ENCODE data around the gene ECI1.

ECI1 gene

DNA sequence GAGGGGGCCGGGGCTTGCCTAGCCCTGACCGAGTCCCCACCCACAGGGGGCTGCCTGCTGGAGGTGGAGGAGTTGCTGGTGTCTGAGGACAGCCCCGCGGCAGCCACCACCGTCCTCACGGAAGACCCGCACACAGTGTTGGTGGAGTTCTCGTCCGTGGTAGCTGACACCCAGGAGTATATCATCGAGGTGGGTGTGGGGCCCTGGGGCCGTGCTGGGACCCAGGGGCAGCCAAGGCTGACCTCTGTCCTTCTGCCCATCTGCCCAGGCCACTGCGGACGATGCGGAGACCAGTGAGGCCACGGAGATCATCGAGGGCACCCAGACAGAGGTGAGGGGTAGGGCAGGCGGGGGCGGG lies 16.6 kb downstream of the ECI1 start:
- DNase-seq (ENCODE audit: low read depth in 1 of 2, low spot score in 1 of 2): no peak

DNA sequence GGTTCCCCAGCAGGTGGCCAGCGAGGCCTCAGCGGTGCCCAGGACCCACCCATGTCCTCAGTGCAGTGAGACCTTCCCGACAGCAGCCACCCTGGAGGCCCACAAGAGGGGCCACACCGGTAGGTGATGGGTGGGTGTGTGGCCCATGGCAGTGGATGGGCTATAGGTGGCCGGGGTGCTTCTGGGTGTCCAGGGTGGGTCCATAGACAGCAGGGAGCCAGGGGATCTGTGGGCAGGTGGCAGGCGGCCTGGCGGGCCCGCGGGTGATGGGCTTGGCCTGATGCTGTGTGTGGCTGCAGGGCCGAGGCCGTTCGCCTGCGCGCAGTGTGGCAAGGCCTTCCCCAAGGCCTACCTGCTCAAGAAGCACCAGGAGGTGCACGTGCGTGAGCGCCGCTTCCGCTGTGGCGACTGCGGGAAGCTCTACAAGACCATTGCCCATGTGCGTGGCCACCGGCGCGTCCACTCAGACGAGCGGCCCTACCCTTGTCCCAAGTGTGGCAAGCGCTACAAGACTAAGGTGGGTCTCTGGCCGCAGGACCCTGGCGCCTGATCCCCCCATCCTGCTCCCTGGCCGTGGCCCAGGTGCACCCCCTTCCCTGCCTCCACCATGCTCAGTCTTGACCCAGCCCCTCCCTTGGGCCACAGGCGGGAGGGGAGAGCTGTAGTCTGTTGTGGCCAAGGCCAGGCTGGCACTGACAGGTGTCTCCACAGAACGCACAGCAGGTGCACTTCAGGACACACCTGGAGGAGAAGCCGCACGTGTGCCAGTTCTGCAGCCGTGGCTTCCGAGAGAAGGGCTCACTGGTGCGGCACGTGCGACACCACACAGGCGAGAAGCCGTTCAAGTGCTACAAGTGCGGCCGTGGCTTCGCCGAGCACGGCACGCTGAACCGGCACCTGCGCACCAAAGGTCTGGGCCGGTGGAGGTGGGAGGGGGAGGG lies 17.2 kb downstream of the ECI1 start:
- DNase-seq (ENCODE audit: low read depth in 1 of 2, low spot score in 1 of 2): no peak

DNA sequence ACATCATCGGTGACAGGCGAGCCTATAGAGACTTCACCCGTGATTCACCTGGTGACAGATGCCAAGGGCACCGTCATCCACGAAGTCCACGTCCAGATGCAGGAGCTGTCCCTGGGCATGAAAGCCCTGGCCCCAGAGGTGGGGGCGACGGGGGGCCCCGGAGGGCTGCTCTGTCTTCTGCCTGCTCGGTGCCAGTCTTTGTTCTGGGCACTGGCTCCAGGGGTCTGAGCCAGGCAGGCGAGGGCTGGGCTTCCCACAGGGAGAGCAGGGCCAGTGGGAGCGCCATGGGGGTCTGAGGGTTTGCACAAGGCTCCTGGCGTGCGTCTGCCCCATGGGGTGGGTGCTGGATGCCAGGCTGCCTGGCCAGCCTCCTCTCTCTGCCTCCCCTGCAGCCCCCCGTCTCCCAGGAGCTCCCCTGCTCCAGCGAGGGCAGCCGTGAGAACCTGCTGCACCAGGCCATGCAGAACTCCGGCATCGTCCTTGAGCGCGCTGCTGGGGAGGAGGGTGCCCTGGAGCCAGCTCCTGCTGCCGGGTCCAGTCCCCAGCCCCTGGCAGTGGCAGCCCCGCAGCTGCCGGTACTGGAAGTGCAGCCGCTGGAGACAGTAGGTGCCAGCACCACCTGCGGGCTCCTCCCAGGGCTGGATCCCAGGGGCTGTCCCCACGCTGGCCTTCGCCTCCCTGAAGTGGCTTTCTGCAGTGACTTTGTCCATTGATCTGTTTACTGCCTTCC lies 18.2 kb downstream of the ECI1 start:
- DNase-seq (ENCODE audit: low read depth in 1 of 2, low spot score in 1 of 2): no peak

DNA sequence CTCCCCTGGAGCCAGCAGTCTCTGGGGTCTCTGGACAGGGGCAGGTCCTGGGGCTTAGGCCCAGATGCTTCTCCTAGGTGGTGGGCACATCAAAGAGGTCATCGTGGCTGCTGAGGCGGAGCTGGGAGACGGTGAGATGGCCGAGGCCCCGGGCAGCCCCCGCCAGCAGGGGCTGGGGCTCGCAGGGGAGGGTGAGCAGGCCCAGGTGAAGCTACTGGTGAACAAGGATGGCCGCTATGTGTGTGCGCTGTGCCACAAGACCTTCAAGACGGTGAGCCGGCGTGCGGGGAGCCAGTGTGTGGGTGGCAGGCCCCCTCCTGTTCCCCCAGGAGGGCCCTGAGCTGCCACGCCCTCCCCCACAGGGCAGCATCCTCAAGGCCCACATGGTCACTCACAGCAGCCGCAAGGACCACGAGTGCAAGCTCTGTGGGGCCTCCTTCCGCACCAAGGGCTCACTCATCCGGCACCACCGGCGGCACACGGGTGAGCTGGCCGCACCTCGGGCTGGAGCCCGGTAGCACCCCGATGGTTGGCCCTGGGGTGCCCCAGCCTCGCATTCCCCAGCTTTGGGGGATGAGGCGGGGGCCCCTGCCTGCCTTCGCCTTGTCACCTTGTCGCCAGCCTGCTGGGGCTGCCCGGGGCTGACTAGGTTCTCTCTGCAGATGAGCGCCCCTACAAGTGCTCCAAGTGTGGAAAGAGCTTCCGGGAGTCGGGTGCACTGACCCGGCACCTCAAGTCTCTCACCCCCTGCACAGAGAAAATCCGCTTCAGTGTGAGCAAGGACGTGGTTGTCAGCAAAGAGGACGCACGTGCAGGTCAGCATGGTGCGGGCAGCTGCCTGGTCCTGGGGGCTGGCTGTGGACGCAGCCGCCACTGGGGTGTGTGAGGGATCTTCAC lies 19.0 kb downstream of the ECI1 start:
- DNase-seq (ENCODE audit: low read depth in 1 of 2, low spot score in 1 of 2): no peak

DNA sequence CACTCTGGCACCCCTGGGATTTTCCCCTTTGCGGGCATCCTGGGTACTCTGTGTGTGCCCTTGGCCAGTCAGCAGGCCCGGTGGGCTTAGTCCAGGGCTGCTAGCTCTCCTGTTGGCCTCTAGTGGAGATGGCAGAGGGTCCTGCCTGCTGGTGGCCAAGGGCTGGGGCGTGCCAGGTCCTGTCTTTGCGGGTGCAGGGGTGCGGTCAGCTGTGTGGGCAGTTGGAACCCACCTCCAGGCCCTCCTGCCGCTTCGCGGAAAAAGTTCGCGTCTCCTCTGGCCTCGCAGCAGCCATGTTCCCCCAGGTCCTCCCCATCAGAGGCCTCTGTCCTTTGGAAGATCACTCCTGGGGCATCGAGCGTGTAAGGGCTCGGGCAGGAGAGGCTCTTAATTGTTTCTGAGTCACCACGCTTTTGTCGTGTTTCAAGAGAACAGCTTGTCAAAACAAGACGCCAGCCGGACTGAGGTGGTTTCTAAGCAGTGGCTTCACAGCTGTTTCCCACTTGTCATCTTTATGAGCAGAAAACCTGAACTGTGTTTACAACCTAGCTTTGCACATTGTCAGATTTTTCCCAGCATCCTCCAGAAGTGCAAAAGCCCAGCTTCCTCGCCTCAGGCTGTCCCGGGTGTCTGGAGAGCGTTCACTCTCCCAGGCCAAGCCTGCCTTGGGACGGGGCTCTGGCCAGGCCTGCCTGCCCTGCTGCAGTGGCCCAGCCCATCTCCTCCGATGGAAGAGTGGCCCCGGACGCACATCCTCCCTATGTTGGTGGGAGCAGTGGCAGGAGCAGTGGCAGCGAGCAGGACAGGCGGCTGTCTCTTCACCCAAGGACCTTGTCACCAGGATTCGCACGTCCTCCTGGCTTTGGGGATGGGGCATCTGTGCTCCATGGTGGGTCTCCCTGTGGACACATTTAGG lies 20.1 kb downstream of the ECI1 start:
- no peak for DNase-seq (ENCODE audit: low read depth in 1 of 2, low spot score in 1 of 2)

DNA sequence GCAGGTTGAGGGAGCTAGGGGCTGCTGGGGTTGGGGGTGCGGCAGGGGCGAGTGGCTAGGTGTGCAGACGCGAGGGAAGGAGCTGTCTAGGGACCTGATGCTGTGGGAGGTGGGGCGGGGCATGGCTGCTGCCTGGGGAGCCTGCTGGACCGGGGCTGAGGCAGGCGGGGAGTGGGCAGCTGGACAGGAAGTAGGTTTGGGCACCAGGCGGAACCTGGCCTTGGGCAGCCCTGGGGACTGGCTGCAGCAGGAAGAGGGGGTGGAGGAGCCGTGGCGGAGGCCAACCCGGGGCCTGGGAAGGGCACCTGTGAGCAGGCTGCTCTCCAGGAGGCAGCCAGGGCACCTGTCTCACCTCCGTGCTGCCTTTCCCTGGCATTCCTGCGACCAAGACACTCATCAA lies 21.0 kb downstream of the ECI1 start:
- no peak for DNase-seq (ENCODE audit: low read depth in 1 of 2, low spot score in 1 of 2)

DNA sequence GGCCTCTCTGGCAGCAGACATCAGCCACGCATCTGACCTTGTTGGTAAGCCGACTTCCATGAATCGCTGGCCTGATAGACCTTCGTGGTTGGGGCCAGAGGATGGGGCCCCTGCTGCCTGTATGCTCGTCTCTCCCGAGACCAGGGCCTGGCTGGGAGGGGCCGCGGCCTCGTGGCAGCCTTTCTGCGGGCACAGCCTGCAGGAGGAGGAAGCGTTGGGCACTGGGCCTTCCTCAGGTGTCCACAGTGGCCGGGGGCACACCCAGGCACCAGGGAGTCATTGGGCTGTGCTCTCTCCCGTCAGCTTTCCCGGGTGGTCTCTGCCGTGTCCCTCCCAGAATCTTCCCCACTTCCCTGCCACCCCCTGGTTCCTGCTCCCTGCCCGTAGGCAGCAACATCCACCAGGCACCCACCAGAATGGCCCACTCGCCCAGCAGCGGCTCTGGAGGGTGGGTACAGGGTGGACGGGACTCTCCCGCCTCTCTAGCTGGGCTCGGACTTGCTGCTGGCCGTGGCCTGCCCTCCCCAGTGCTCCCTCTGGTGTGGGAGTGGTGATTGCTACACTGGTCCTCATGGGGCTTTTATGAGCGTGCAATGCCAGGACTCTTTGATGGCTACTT lies 21.6 kb downstream of the ECI1 start:
- no peak for DNase-seq (ENCODE audit: low read depth in 1 of 2, low spot score in 1 of 2)

DNA sequence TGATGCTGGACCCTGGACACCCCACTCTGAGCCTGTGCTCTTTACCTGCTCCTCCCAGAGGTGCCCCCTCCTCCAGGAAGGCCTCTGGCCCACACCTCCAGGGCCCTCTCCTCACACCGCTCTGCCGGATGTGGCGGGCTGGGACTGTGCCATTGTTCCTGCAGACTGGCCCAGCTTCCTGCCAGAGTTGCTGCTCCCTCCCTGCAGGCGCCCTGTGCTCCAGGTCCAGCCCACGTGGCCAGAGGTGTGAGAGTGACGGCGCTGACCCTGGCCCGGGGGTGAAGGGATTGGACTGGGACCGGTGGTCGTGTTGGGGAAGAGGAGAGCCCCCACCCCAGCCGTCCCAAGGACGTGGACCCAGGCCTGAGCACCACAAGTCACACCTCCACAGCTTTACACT lies 22.3 kb downstream of the ECI1 start:
- DNase-seq (ENCODE audit: low read depth in 1 of 2, low spot score in 1 of 2): no peak

DNA sequence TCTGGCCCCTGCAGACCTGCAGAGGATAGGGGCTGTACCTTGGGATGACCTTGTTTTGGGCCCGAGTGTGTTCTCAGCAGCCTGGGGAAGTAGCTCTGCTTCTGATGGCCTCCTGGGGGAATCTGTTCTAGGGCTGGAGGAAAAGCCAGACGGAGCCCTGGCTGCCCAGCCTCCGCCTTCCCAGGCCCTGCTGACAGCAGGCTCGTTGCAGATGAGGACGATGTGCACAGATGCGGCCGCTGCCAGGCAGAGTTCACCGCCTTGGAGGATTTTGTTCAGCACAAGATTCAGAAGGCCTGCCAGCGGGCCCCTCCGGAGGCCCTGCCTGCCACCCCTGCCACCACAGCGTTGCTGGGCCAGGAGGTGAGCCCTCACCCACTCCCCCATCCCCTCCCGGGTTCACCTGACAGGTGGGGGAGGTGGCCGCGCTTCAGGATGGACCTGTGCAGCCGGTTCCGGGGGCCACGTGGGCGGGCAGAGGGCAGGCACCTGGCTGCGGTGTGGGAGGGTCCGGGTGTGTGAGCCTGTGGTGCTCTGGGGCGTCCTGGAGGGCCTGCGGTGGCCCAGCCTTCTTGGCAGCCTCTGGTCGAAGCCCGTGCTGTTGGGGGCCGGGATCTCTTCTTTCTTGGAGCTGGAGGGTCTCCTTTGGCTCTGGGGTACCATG lies 23.1 kb downstream of the ECI1 start:
- DNase-seq (ENCODE audit: low read depth in 1 of 2, low spot score in 1 of 2): no peak

DNA sequence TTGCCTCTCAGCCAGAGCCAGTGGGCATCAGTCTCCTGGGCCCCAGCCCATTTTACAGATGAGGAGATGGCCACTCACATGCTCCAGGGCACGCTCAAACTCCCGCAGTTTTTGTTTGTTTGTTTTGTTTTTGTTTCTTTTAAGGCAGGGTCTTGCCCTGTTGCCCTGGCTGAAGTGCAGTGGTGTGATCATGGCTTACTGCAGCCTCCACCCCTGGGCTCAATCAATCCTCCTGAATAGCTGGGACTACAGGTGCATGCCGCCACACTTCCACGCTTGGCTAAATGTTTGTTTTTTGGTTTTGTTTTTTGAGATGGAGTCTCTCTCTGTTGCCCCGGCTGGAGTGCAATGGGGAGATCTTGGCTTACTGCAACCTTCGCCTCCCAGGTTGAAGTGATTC lies 24.5 kb downstream of the ECI1 start:
- no peak for DNase-seq (ENCODE audit: low read depth in 1 of 2, low spot score in 1 of 2)

DNA sequence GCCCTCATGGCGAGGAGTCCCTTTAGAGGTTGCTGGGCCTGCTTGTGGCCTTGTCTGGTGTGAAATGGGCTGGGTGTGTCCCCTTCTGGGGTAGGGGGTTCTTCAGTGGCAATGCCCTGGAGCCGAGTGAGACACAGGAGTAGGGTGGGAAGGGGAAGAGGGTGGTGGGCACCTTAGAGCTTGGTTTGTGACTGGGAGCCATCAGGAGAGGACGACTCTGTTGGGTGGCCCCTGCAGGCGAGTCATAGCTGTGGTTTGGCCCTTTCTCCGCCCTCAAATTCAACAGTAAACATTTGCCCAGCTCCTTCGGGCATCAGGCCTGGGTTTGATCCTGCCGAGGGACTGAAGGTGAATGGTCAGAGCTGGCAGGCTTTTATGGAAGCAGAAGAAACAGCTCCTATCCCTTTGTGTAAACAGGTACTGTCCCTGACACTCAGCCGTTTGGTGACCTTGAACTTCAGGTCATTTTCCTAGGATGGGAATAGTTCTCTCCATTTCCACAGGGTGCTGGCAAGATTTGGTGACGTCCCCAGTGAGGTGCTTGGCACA lies 25.1 kb downstream of the ECI1 start:
- no peak for DNase-seq (ENCODE audit: low read depth in 1 of 2, low spot score in 1 of 2)

DNA sequence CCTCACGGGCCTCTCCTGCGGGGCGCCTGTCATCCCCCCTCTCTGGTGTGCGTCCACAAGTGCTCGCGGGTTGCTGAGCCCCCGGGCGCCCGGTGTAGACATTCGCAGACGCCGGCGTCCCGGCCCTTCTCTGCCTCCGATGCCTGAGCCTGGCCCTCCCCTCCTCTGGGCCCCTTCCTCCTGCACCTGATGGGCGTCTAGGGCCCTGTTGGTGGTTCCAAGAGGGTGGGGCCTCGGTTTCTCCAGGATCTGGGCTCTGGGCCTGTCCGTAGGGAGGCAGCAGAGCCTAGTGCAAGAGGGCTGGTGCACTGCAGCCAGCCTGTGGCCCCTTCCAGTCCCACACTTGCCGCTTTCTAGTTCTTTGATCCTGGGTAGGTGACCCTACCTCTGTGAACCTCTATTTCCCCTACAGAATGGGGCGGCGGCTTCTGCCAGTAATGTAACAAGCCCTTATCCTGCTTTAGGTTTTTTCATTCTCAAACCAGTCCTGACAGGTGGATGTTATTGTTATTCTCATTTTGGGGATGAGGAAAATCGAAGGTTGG lies 27.4 kb downstream of the ECI1 start:
- DNase-seq (ENCODE audit: low read depth in 1 of 2, low spot score in 1 of 2): no peak

DNA sequence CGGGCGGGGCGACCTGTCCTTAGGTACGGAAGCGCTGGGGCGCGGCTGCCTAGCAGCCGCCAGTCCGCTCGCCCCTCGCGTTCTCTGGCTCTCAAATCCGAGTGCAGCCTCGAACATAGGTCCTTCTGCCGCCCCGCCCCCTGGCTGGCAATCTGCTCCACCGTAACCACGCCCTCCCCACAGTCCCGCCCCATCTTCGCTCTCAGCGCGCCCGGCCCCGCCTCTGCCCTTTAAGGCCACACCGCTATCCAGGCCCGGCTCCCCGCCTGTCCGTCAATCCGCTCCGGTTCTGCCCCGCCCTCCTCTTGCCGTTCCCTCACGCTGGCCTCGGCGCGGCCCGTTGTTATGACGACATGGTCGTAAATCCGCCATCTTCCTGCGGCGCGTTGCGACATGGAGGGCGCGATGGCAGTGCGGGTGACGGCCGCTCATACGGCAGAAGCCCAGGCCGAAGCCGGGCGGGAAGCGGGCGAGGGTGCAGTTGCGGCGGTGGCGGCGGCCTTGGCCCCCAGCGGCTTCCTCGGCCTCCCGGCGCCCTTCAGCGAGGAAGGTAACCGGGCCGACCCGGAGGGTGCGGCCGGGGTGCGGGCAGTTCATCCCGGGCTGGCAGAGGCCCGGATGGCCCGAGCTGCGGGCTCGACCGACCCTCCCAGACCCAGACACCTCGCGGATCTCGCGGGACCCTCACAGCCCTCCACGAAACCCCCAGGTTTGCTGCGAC lies 28.0 kb downstream of the ECI1 start, which contains the start of gene E4F1:
E4F1 (plus strand) TSS at position 371 of the 721 bp plus-strand sequence; CDS start at position 394, 23 bp downstream.
- DNase-seq (ENCODE audit: low read depth in 1 of 2, low spot score in 1 of 2): peak; percentile 97 to 99

DNA sequence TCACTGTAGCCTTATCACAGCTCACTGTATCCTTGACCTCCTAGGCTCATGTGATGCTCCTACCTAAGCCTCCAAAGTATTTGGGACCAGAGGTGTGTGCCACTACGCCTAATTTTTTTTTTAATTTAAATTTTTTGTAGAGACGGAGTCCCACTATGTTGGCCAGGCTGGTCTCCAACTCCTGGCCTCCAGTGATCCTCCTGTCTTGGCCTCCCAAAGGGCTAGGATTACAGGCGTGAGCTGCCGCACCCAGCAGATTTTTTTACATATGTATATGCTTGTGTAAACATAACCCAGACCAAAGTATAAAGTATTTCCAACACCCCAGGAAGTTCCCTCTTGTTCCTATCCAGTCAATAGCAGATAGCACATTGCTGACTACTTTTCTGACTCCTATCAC lies 35.1 kb downstream of the ECI1 start:
- no peak for DNase-seq (ENCODE audit: low read depth in 1 of 2, low spot score in 1 of 2)

DNA sequence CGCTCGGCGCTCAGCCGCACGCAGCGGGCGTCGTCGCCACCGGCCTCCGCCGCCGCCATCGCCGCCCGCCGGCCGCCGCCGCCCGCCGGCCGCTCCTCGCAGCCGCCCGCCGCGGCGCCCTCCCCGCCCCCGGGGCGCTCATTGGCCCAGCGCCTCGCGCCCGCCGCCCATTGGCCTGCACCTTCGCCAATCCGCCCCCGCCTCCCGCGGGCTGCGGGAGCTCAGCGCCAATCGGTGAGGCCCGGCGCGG lies 36.7 kb downstream of the ECI1 start, which contains the start of gene PGP:
PGP (minus strand) TSS at position 122 of the 250 bp plus-strand sequence; CDS start at position 59, 63 bp downstream.
- DNase-seq (ENCODE audit: low read depth in 1 of 2, low spot score in 1 of 2): no peak

DNA sequence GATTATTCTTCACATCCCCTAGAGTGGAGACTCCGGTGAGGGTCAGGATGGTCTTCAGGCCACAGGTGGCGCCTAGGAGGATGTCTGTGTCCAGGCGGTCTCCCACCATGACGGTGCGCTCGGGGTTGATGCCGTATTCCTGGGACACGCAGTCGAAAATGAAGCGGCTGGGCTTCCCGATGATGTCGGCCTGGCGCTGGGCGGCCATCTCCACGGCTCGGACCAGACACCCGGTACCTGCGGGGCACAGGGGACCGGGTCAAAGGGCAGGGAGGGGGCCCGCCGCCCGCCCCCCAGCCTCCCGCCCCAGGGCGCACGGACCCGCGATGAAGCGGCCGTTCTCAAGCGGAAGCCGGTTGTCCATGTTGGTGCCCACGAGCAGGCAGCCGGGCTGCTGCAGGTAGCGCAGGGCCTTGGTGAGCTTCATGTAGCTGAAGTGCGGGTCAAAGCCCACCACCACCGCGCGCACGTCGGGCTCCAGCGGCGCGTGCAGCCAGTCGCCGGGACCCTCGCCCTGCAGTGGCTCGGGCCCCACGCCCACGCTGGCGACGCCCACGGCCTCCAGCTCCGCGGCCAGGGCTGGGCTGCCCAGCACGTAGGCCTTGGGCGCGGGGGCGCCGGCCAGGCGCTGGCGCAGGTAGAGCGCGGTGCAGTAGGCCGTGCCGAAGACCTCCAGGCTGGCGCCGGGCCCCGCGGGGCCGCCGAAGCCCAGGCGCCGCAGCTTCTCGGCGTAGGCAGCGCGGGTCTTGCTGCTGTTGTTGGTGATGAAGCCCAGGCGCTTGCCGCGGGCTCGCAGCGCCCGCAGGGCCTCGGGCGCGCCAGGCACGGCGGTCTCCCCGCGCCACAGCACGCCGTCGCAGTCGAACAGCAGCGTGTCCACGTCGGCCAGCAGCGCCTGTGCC lies 37.3 kb downstream of the ECI1 start:
- no peak for DNase-seq (ENCODE audit: low read depth in 1 of 2, low spot score in 1 of 2)
